ENCODE measurements around the gene NAT9. TPM values are rescaled to one million over a fixed set of nuclear protein-coding genes. Genes with fewer than 3 reads are reported as not detected.
A peak's percentile ranks its signal among the peaks of the same experiment; 100 is the strongest.

Gene NAT9
- total and polyA plus RNA-seq, 2 of the 4 experiments (the other 2 are of a cell fraction) = 48.9 to 62.0 TPM

- Histone ChIP-seq H2AK9ac (replicated peaks; ENCODE audit: low read depth, low read length, poor library complexity) (peak overlapping the region; percentile 85), H3K9ac (ENCODE audit: low read depth, low read length) (no peak overlapping the region), H3K18ac (ENCODE audit: low read depth, low read length) (no peak overlapping the region), H4K8ac (ENCODE audit: low read depth in 2 of 2, low read length in 2 of 2) (no peak overlapping the region), H4K91ac (ENCODE audit: insufficient read depth, low read depth, low read length) (no peak overlapping the region), H3K27me3 (ENCODE audit: control insufficient read depth, insufficient read depth, low read length) (no peaks in the 10 kb centered on the region), H3K14ac (replicated peaks; ENCODE audit: low read depth, low read length) (no peak overlapping the region), H3K4ac (ENCODE audit: low read depth, low read length) (no peak overlapping the region; the same call in 1 of the 2 replicates), H2BK5ac (ENCODE audit: low read depth, low read length, poor library complexity, severe bottlenecking) (no peak overlapping the region), H4K20me1 (ENCODE audit: insufficient read depth, low read length) (peaks cover 8% of the 10 kb centered on the region), H3K36me3 (ENCODE audit: control insufficient read depth, insufficient read depth, low read length) (no peaks in the 10 kb centered on the region), H2AK5ac (ENCODE audit: low read depth, low read length) (no peak overlapping the region), H4K5ac (ENCODE audit: low read depth, low read length) (no peak overlapping the region), H3K9me3 (ENCODE audit: control insufficient read depth, insufficient read depth, low read length) (no peaks in the 10 kb centered on the region), H3K79me1 (ENCODE audit: low read depth in 1 of 2, low read length in 2 of 2) (peaks cover 0 to 10% of the 10 kb centered on the region in 2 experiments; a peak in 2 of 4 replicates), H3K23ac (ENCODE audit: low read depth, low read length) (no peak overlapping the region), H3K9me1 (ENCODE audit: insufficient read depth, low read length) (0 out of 2 replicates have a peak, but pooled peaks cover 6% of the 10 kb centered on the region), H3K4me3 (ENCODE audit: insufficient read depth, low read depth, low read length) (no peak overlapping the region), H2BK15ac (ENCODE audit: low read depth, low read length) (no peak overlapping the region), H3K56ac (ENCODE audit: extremely low read depth, insufficient read depth, low read length) (no peak overlapping the region), H3K27ac (ENCODE audit: insufficient read depth, low read length) (no peak overlapping the region), H2AFZ (replicated peaks; ENCODE audit: low read length, poor library complexity) (peak overlapping the region; percentile 51), H3K4me2 (ENCODE audit: low read depth, low read length) (no peak overlapping the region), H2BK20ac (ENCODE audit: low read depth, low read length) (no peak overlapping the region), H2BK120ac (ENCODE audit: low read depth, low read length) (no peak overlapping the region), H3K4me1 (ENCODE audit: control insufficient read depth, insufficient read depth, low read length) (peaks cover 25% of the 10 kb centered on the region)
- WGBS, 2 experiments (ENCODE audit: extremely low coverage in 2 of 2, insufficient read length in 1 of 2) = no CpG with 5 or more reads among the region's 2 CpGs
- intact Hi-C loops (cut with micrococcal nuclease) = no loop called here
- ChIA-PET POLR2A (ENCODE audit: unreplicated experiment) (interaction anchor here (0.6 kb wide), 1 partner anchor 13 kb away, joined by 4 read pairs; no protein-coding TSS in a partner anchor), CTCF (interaction anchor here (0.9 to 1.0 kb wide), 2 partner anchors 12 to 18 kb away, joined by 3 to 4 read pairs; a partner anchor contains a TSS)
- in situ Hi-C loops (cut with MboI; ENCODE audit: low sequenced_read_pairs) = no loop called here
- peak; percentile 56; the same call in 1 of the 2 replicates for ATAC-seq (ENCODE audit: low read depth)
- TF ChIP-seq CTCF (conservative IDR thresholded peaks at IDR 0.05; ENCODE audit: low read depth, low read length) = no peak
- TF ChIP-seq RFX5 (IDR thresholded peaks at IDR 0.05; ENCODE audit: low read depth, low read length) = no peak
- peak; percentile 58 for TF ChIP-seq MAFK (IDR thresholded peaks at IDR 0.05; ENCODE audit: low read depth, low read length)
- no peak for TF ChIP-seq ELK1 (IDR thresholded peaks at IDR 0.05; ENCODE audit: borderline replicate concordance, low read depth, low read length)
- TF ChIP-seq MXI1 (IDR thresholded peaks at IDR 0.05; ENCODE audit: borderline replicate concordance, low read depth, low read length) = no peak
- TF ChIP-seq RCOR1 (IDR thresholded peaks at IDR 0.05; ENCODE audit: insufficient replicate concordance, low read length) = no peak
- DNase-seq = peak; percentile 27
- dilution Hi-C loops (cut with HindIII; ENCODE audit: low sequenced_read_pairs, unreplicated experiment) = no loop called here
- no TSS peak for BruUV-seq (replicated peaks)
Observed at GRCh38 chr17:74758848-74759168, 17.3 kb downstream of the NAT9 start.

All from IMR-90 (cell line).